ENCODE results near the gene RRAGC.
A peak's percentile ranks its signal among the peaks of the same experiment; 100 is the strongest.

Gene RRAGC, protein sequence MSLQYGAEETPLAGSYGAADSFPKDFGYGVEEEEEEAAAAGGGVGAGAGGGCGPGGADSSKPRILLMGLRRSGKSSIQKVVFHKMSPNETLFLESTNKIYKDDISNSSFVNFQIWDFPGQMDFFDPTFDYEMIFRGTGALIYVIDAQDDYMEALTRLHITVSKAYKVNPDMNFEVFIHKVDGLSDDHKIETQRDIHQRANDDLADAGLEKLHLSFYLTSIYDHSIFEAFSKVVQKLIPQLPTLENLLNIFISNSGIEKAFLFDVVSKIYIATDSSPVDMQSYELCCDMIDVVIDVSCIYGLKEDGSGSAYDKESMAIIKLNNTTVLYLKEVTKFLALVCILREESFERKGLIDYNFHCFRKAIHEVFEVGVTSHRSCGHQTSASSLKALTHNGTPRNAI

DNA sequence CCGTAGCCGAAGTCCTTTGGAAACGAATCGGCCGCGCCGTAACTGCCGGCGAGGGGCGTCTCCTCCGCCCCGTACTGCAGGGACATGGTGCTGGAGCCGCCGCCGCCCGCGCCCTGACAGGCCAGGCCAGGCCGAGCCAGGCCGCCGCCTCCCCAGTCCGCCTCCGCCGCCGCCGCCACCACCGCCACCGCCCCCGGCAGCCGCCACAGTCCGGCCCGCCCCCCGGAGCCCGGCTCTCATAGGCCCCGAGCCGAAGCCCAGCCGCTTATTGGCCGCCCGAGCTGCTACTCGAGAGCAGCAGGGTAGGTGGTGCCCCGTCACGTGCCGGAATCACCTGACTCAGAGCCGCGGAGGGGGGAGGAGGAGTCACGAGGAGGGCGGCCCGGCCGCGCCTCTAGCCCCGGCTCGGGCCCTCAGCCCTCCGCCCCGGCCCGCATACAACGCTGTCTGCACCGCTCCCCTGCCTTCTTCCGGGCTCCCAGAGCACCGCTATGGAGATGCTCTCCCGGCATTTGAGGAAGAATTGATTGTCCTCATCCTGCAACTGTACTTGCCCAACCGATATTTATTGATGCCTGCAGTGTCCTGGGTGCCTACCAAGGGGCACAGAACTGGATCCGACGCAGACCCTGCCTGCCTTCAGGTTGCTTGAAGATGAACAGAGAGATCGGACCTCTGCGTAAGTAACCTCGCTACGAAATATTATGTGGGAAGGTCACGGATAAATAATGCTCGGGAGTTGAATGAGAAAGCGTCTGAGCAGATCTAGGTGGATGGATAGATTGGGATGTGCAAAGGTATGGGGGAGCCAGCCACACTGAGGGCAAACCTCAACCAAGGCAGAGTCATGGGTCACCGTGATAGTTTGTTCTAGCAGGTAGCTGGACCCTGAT is at the start of gene RRAGC:
RRAGC (minus strand) TSS at position 212 of the 893 bp plus-strand sequence; CDS start at position 86, 126 bp downstream.
- peak; percentile 87 for DNase-seq

DNA sequence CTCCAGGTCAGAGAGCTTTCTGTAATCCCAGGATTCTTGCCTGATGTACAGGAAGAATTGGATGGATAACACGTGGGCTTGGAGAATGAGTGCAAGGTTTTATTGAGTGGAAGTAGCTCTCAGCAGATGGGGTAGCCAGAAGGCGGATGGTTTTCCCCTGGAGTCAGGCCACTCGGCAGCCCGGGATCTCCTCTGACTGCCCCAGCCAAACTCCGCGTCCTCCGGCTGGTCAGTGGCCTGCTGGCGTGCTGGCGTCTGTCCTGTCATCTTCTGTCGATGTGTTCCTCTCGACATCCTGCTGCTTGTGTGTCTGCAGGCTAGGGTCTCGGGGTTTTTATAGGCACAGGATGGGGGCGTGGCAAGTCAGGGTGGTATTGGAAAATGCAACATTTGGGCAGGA is 49.2 kb upstream of the RRAGC start:
- no peak for DNase-seq

DNA sequence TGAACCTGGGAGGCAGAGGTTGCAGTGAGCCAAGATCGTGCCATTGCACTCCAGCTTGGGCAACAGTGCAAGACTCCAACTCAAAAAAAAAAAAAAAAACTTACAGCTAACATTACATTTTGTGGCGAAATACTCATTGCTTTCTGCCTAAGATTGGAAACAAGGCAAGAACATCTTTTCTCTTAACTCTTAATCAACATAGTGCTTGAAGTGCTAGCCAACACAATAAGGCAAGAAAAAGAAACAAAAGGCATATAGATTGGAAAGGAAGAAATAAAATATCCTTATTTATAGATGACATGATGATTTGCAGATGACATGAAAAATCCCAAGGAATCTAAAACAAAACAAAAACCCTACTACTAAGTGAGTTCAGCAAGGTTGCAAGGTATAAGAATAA is 46.4 kb upstream of the RRAGC start:
- DNase-seq: no peak

DNA sequence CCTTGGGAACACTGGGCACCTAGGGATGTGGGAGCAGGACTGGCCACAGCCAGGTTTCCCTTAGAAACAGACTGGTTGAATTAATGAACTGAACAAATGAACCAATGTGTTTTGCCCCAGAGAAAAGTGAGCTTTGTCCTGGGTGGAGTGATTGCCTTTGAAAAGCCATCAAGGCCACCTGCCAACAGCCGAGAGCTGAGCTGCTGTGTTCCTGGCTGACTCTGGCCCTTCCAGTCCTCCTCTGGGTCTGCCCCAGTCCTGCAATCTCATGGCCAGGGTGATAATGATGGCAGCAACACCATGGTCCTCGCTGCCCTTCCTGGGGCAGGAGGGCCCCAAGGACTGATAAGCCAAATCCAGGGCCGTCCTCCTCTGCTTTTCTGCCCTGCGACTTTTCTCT is 40.0 kb upstream of the RRAGC start:
- no peak for DNase-seq

DNA sequence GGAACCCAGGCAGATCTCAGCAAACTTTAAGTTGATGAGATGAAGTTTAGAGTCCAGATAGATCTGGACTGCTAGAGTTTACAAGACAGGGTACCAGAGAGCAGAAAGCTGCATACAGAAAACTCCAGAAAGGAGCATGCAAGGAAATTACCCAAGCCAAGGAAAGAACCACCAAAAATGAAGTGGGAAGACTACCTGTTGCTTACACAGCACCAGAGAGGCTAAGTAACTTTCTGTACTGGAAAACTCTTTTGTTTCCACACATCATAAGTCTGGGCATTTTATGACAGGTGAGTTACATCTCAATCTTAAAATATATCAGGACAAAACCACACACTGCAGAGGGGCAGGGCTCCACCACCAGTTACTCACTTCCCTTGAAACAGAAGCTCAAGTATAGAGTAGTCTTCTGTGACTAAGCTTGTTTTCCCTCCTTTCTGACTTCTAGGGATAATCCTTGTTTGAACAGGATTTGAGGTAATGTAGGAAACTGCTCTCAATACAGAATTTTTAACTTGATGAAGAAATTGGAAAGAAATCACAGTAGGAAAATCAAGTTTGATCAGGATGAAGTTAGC is 39.2 kb upstream of the RRAGC start:
- no peak for DNase-seq

DNA sequence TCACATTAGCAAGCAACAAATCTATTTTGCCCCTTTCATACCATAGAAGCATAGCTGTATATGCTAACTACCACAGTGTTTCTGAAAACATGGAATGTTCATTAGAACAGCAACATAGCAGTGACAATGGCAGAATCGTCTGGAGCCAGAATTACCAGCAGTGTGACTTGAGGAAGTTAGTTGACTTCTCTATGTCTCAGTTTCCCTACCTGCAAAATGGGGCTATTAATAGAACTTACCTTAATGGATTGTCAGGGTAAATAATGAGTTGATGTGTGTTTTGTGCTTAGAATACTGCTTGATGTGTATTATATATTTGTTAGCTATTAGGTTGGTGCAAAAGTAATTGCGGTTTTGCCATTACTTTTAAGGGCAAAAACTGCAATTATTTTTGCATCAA is 36.6 kb upstream of the RRAGC start:
- no peak for DNase-seq

DNA sequence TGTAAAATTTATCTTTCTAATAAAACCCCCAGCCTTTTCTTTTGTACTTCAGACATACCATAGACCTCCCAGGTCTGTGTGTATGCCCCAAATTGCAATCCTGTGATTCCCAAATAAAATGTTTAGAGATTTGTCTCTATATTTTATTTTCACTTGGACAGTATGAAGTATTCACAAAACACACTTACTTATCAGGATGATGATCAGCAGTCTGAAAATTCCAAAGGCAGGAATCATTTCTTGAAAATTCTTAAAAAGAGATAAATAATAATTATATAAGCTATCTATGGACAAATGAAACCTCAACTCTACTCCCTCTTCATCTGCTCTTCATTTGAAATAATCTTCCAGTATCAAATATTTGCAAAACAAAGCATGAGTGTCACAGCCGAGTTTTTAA is 33.4 kb upstream of the RRAGC start:
- DNase-seq: no peak

DNA sequence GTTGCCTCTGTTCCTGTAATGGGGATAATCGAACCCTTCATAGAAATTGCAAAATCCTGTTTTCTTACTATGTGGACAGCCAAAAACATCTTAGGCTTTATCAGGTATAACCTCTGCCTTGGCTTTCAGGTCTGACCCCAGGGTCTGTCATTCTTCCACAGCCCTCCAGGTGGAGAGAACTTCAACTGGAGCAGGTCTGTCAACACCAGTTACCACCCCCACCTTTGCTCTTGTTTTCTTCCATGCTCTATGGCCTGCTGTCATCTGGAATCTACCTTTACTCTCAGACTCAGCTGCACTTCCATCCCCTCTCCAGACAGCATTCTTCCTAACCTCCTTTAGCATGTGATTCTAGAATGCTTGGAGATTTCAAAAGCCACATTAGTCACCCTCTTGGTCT is 32.2 kb upstream of the RRAGC start:
- no peak for DNase-seq

DNA sequence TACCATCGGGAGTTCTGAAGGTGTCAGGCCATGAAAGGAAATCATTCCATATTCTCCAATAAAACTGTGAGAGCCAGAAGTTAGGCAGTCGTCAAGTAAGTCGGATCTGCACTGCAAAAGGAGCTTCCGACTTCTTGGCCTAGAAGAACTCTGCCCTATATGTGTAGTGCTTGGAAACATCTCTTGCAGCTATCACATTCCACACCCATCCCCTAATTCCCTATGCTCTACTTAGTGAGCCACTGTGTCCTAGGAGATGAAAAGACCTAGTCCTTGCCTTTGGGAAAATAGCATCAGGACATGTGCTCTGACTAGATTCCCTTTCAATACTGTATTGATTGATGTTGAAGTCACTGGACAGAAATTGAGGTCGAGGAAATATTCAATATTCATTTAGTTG is 30.0 kb upstream of the RRAGC start:
- DNase-seq: no peak

DNA sequence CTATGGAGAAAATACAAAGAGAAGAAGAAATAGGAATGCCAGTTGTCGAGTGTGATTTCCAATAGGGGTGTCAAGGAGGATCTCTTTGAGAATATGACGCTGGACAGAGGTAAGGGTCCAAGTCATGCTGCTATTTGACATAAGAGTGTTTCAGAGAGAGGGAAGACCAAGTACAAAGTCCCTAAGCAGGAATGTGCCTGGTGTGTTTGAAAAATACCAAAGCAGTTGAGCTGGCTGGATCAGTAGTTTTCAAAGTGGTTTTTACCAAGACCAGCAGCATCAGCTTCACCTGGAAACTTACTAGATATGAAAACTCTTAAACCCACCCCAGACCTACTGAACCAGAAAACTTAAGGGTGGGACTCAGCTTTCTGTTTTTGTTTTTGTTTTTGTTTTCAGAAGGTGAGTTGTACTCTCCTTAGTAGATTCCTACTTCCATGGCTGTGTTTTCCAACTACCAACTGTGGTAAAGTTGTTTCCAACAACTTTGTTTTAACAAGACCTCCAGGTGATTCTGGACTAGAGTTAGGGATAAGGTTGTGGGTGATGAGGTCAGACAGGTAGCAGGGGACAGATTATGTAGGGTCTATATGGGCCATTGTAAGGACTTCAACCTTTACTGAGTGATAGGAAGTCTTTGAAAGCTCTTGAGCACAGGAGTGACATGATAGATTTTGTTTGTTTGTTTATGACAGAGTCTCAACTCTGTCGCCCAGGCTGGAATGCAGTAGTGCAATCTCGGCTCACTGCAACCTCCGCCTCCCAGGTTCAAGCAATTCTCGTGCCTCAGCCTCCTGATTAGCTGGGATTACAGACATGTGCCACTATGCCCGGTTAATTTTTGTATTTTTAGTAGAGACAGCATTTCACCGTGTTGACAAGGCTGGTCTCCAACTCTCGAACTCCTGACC is 29.1 kb upstream of the RRAGC start:
- no peak for DNase-seq

DNA sequence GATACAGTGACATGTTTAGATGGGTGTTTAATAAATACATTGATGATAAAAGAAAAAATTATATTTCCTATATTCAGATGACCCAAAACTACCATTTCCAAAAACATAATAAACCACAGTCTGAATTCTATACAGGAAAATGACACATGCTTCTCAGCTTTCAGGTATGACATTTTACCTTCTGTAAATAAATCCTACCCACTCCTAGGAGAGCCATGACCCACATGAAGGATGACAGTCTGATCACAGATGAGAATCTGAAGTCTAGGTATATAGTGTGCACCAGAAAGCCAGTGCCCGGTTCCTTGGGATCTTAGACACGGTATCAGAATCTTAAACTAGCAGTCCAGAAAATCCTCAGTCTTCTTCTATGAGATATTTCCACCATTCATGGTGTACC is 25.5 kb upstream of the RRAGC start:
- no peak for DNase-seq

DNA sequence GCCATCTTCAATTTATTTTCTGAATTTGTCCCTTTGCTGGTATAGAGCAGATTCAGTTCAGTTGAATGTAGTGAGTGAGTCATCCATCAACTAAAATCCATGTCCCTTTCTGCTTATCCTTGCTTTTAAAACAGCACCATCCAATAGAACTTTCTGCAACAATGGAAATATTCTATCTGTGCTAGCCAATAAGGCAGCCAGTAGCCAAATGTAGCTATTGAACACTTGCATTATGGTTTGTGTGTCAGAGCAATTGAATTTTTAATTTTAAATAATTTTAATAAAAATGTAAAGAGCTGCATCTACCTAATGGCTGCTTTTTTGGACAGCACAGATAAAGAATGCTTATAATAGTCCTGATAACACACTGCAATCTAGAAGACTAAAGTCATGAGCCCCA is 21.9 kb upstream of the RRAGC start, which contains the start of gene GJA9:
GJA9 (minus strand) TSS at position 101 of the 400 bp plus-strand sequence. CDS start 5,489 bp downstream, outside the sequence.
- no peak for DNase-seq

DNA sequence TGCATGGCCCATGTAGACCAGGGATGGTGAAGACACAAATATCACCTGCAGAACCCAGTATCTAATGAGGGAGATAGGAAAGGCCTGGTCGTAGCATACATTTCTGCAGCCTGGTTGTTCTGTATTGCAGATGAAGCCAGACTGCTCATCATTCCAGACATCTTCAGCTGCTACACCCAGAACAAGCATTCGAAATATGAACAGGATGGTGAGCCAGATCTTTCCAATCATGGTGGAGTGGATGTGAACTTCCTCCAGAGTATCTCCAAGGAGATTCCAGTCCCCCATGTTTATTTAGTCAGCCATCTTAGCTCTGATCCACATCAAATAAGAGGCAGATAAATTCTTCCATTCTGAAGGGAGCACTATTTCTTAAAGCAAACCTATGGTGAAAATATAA is 16.2 kb upstream of the RRAGC start:
- no peak for DNase-seq

DNA sequence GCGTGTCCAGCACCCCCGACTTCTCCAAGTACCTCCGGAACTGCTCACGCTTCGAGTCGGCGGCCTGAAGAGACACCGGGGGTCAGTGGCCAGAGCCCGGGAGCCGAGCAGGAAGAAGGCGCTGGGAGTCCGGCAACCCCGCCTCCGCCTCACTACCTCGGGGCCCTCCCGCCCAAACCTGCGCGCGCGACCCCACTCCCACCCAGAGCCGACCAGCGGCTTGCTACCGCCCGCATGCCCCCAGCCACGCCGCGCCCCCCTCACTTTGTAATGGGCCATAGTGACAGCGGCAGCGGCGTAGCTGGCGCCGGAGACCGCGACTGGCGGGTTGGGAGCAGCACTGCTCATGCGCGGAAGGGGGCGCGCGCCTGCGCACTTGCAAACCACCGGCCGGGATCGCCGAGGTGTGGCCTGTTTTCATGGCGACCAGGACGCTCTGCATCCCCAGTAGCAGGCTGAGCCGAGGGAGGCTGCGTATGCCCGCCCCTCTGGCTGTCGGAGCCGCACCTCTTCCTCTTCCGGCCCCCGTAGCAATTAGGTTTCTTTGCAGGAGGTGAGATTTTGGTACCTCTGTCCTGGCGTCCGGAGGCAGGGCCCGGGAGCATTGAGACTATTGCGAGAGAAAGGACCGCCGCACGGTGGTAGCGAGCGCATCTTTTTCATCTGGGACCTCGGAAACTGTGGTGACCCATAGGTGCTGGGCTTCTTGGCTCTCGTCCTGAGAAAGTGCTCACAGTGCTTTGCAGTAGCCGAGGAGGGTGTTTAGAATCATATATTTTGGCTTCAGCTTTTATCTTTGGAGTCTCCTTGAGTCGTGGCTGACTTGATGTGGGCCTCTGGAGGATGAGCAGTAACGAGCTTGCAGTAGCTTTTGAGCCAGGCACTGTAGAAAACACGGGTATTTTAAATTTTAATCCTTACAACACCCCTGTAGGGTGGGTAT is 13.7 kb upstream of the RRAGC start, which contains the start of gene MYCBP:
MYCBP (minus strand) TSS at position 322 of the 943 bp plus-strand sequence; CDS start at position 279, 43 bp downstream.
- DNase-seq: peak; percentile 75

DNA sequence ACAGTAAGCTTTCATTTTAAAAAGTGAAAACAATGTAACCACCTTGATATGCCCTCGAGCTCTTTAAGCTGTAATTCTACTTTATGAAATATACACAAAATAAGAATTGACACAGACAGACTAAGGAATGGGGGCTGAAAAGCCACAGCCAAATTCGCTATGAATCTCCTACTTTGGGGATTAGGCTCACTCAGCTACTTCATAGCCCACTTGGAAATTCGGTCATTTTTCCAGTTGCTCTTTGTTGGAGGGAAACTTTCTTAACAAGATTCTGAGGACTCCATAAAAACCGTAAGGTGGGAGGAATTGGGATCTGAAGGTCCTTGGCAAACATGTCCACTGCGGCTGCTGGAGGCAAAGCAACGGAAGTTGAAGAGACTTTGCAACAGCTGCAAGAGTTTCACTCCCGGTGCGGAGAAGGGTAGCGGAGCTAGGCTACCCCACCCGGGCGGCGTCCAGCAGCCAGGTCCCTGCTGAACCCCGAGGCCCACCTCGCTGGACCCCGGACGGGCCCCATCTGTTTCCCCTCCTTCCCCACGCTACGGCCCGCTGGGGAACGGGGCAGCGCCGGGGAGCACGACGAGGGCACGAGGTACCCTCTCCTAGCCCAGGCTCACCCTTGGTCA is 12.9 kb upstream of the RRAGC start:
- no peak for DNase-seq

DNA sequence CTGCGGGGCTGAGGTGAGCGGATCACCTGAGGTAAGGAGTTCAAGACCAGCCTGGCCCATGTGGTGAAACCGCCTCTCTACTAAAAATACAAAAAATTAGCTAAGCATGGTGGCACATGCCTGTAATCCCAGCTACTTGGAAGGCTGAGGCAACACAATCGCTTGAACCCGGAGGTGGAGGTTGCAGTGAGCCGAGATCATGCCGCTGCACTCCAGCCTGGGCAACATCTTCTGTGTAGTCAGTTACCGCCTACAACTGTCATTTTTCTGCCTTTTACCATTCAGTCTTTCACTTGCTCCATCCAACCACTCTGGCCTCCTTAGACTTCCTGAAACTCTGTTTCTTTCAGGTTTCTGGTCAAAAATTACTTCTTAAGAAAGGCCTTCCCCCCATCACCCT is 11.4 kb upstream of the RRAGC start:
- DNase-seq: no peak

DNA sequence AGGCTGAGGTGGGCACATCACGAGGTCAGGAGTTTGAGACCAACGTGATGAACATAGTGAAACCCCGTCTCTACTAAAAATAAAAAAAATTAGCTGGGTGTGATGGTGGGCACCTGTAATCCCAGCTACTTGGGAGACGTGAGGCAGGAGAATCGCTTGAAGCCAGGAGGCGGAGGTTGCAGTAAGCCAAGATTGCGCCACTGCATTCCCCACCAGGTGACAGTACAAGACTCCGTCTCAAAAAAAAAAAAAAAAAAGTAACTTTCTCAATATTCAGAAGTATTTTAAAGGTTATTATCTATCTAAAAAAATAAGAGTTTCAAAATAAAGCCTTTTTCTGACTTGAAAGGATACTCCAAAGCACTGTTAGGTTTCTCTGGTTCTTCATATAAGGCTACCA is 7.6 kb upstream of the RRAGC start:
- DNase-seq: no peak

DNA sequence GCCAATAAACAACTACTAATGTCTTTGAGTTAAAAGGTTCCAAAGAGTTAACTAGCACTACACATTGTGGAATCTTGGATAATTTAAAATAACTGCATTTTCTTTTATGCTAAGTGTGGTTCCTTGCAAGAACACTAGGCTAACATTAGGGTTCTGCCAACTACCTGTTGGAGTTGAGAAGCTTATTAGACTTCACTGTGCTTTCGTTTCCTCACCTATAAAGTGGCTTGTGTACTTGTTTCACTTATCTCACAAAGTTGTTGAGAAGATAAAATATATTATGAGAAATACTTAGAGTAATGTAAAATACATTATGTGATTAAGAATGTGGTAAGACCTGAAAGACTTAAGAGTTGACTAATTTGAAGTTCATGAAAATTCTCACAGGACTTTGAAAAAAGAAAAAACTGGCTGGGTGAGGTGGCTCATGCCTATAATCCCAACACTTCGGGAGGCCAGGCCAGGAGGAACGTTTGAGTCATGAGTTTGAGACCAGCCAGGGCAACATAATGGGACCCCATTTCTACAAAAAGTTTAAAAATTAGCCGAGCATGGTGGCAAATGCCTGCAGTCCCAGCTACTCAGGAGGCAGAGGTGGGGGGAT is 5.6 kb upstream of the RRAGC start:
- DNase-seq: no peak

DNA sequence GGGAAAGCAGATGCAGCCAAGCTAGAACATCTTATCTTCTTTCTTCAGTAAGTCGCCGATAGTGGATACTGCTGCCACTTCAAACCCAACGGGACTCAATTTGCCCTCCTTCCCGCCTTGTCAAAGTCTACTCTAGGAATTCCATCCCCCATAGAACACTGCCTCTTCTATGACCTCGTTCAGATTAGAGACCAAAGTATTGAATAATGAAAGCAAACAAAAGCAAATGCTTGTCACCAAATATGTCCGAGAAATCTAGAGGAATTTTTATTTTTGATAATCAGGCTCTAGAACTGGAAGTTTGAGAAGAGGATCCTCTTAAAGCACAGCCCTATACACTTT is 853 bp upstream of the RRAGC start:
- DNase-seq: no peak

DNA sequence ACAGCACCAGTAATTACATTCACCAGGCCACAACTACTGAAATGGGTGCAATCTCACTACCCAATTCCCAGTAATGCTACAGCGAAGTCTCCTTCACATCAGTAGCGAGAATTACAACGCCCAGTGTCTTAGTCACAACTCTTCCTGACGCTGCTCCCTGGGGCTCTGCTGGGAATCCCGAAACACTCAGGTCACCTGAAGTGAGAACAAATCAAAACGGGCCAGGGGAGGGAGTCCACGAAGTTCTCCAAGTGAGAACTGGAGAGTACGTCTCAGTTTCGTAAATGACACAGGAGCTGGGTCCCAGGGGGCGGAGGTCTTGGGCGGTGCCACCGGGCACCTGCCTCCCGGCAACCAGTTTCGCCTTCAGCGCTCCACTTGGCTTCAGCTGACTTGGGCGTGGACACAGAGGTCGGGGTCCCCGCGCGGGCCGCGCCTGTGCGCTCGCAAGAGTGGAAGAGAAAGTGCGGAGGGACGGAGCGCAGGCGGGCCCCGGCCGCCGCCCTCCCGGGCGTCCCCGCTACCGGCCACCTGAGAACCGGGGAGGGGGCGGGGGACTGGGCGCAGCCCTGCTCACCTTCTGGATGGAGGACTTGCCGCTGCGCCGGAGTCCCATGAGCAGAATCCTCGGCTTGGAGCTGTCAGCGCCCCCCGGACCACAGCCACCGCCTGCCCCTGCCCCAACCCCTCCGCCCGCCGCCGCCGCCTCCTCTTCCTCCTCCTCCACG is 575 bp downstream of the RRAGC start:
- DNase-seq: no peak

Measured in NCI-H187 treated with DMSO at 0.1 percent for 48 hours (cell line).